B cell (primary cell): Measurements from ENCODE around the gene PEDS1.
"Not testable (repeated sequence)": the region's sequence is repeated elsewhere in the genome, so short reads cannot be mapped to it uniquely, and the experiment has no call there.

Experiments used
- CTCF ChIP-seq: fragments of 200-600 bp; IDR thresholded peaks from one replicate; pipeline ENCODE4 v1.8.0; 2022; ENCODE audit warnings: antibody characterized with exemption, mild to moderate bottlenecking
- EZH2 ChIP-seq: IDR thresholded peaks from 2 replicates; pipeline ENCODE4 v1.6.1; 2012; ENCODE audit warnings: borderline replicate concordance, low read depth, mild to moderate bottlenecking, moderate library complexity, low read length; ENCODE audit not compliant: insufficient read depth, poor library complexity, severe bottlenecking

DNA sequence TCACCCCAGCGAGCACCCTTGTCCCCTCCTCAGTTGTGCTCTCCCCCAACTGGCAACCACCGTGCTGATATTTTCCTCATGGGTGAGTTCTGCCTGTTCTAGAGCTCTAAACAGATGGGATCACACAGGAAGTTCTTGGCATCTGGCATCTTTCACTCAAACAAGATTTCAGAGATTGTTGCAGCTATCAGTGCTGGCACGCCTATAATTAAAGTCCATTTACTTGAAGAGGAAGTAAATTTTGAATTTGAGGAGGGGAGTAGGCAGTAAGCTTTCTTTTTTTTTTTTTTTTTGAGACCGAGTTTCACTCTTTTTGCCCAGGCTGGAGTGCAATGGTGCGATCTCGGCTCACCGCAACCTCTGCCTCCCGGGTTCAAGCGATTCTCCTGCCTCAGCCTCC is 25.1 kb upstream of the PEDS1 start:
- not testable (repeated sequence) for TF ChIP-seq CTCF, EZH2
